ENCODE measurements around the gene USP48. TPM values are rescaled to one million over a fixed set of nuclear protein-coding genes. Genes with fewer than 3 reads are reported as not detected.

USP48 gene
- total RNA-seq, 4 donors from 2014 or later: 23.5 to 51.9 (median 39.7) TPM

GRCh38 chr1:21821385-21822019, 38.6 kb upstream of the USP48 start:
- TF ChIP-seq, protein P1, sequence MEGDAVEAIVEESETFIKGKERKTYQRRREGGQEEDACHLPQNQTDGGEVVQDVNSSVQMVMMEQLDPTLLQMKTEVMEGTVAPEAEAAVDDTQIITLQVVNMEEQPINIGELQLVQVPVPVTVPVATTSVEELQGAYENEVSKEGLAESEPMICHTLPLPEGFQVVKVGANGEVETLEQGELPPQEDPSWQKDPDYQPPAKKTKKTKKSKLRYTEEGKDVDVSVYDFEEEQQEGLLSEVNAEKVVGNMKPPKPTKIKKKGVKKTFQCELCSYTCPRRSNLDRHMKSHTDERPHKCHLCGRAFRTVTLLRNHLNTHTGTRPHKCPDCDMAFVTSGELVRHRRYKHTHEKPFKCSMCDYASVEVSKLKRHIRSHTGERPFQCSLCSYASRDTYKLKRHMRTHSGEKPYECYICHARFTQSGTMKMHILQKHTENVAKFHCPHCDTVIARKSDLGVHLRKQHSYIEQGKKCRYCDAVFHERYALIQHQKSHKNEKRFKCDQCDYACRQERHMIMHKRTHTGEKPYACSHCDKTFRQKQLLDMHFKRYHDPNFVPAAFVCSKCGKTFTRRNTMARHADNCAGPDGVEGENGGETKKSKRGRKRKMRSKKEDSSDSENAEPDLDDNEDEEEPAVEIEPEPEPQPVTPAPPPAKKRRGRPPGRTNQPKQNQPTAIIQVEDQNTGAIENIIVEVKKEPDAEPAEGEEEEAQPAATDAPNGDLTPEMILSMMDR (IDR thresholded peaks at IDR 0.05): no peak
- TF ChIP-seq POLR2A (IDR thresholded peaks at IDR 0.05): no peak
- 90% methylated on average over 6 to 8 of the region's 11 CpGs for WGBS, 2 donors
- H3K36me3 ChIP-seq: peaks cover 19 to 61% (median 25%) of the 10 kb centered on the region in 3 donors
- peaks cover 0 to 5% (median 0%) of the 10 kb centered on the region in 3 donors for H3K4me1 ChIP-seq
- H3K9me3 ChIP-seq: no peaks in the 10 kb centered on the region
- H3K27me3 ChIP-seq: no peaks in the 10 kb centered on the region
- no peak for DNase-seq
- H3K4me3 ChIP-seq: no peak overlapping the region
- intact Hi-C loops (cut with DNase I): no loop called here
- no peak overlapping the region for H3K27ac ChIP-seq

DNA sequence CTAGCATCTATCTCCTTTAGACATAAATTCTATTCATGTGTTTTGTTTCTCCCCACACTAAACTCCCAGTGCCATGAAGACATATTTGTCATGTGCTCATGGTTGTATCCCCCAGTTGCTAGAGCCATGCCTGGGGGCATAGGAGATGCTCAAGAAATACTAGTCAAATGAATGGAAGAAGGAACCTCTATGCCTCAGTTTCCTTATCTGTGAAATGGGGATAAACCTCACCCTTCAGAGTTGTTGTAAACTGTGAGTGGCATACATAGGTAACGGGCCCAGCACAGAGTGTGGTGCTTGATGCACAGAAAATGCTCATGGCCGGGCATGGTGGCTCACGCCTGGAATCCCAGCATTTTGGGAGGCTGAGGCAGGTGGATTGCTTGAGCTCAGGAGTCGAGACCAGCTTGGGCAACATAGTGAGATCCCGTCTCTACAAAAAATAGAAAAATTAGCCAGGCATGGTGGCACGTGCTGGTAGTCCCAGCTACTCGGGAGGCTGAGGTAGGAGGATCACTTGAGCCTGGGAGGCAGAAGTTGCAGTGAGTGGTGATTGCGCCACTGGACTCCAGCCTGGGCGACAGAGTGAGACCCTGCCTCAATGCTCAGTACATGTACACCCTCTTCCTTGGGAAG, 37.8 kb upstream of the USP48 start:
- TF ChIP-seq, protein P1 (IDR thresholded peaks at IDR 0.05): no peak
- TF ChIP-seq POLR2A (IDR thresholded peaks at IDR 0.05): no peak
- intact Hi-C loops (cut with DNase I): no loop called here
- Histone ChIP-seq H3K27ac (no peak overlapping the region), H3K4me1 (peaks cover 0 to 3% (median 0%) of the 10 kb centered on the region in 3 donors), H3K9me3 (no peaks in the 10 kb centered on the region), H3K4me3 (no peak overlapping the region), H3K27me3 (no peaks in the 10 kb centered on the region), H3K36me3 (peaks cover 19 to 54% (median 23%) of the 10 kb centered on the region in 3 donors)
- no peak for DNase-seq
- 89 to 92% methylated on average over 9 of the region's 9 CpGs for WGBS, 2 donors

DNA sequence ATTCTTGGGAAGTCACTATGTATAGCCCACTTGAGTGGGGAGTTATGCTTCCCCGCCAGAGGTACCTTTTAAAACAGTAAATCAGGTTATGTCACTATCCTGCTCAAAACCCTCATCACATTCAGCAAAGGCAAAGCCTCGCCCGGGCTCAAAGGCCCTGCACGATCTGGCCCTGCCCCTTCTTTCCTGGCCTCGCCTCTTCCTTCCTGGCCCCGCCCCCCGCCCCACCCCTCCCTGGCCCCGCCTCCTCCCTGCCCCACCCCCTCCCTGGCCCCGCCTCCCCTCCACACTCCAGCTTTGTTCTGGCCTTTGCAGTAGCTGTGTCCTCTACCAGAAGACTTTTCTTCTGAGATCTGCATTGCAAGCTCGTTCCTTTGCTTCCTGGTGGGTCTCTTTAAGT, 35.7 kb upstream of the USP48 start:
- WGBS, 2 donors: 23 to 40% methylated on average over 5 to 8 of the region's 10 CpGs
- H3K27me3 ChIP-seq: peaks cover 0 to 11% (median 1%) of the 10 kb centered on the region in 4 donors
- TF ChIP-seq POLR2A (IDR thresholded peaks at IDR 0.05): no peak
- H3K4me3 ChIP-seq: no peak overlapping the region
- H3K27ac ChIP-seq: peak overlapping the region in 1 of 4 donors; percentile 9
- peaks cover 0 to 19% (median 5%) of the 10 kb centered on the region in 3 donors for H3K4me1 ChIP-seq
- DNase-seq: no peak
- H3K36me3 ChIP-seq: peaks cover 8 to 33% (median 14%) of the 10 kb centered on the region in 3 donors
- intact Hi-C loops (cut with DNase I): no loop called here
- no peaks in the 10 kb centered on the region for H3K9me3 ChIP-seq

DNA sequence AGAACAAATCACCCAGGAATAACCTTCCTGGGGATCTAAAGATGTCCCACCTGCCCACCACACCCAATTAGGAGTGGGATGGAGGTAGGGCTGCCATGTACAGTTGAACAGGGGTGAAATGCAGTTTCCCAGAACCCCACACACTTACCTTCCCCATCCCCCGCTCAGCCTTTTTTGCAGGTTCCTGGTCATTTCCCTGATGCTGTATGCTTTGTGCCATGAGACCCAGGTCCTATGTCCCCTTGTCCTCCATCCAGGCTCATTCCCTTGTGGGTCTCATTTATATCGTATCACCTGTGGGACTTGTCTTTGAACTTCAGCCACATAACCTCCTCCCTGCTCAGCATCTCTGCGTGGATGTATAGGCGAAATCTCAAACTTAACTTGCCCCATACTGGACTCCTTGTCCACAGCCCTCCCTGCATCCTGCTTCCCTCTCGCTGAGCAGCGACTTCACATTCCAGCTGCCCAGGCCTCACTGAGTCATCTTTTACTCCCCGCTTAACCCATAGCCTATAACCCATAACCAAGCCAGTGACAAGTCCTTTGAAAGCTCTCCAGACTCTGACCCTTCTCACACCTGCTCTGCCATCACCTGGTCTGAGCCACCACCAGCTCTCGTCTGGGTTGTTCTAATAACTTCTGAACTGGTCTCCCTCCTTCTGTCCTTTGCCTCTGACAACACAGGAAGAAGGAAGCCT, 33.8 kb upstream of the USP48 start:
- DNase-seq: no peak

GRCh38 chr1:21815724-21816321, 32.9 kb upstream of the USP48 start:
- Histone ChIP-seq H3K9me3 (no peaks in the 10 kb centered on the region), H3K27me3 (peaks cover 0 to 15% (median 1%) of the 10 kb centered on the region in 4 donors), H3K4me1 (peaks cover 0 to 19% (median 5%) of the 10 kb centered on the region in 3 donors), H3K27ac (peak overlapping the region in 1 of 4 donors; percentile 5), H3K36me3 (peaks cover 0 to 5% (median 0%) of the 10 kb centered on the region in 3 donors), H3K4me3 (no peak overlapping the region)
- no peak for TF ChIP-seq POLR2A (IDR thresholded peaks at IDR 0.05)
- TF ChIP-seq, protein P1 (IDR thresholded peaks at IDR 0.05): no peak
- DNase-seq: no peak
- WGBS, 2 donors: 62 to 71% methylated on average over 8 of the region's 12 CpGs
- intact Hi-C loops (cut with DNase I): no loop called here

More for the DNA sequence above, 33.8 kb upstream of the USP48 start:
- Histone ChIP-seq H3K4me1 (peaks cover 0 to 19% (median 5%) of the 10 kb centered on the region in 3 donors), H3K36me3 (peaks cover 0 to 14% (median 0%) of the 10 kb centered on the region in 3 donors), H3K9me3 (no peaks in the 10 kb centered on the region), H3K27me3 (peaks cover 0 to 15% (median 1%) of the 10 kb centered on the region in 4 donors), H3K27ac (no peak overlapping the region), H3K4me3 (no peak overlapping the region)
- 80 to 92% methylated on average over 8 of the region's 8 CpGs for WGBS, 2 donors
- no peak for TF ChIP-seq POLR2A (IDR thresholded peaks at IDR 0.05)
- TF ChIP-seq, protein P1 (IDR thresholded peaks at IDR 0.05): no peak
- intact Hi-C loops (cut with DNase I): no loop called here

All from esophagus squamous epithelium (tissue), 5 donors.